Stimulated activated naive CD8-positive, alpha-beta T cell treated with anti-CD3 and anti-CD28 coated beads, Interleukin-15, Interleukin-2, amounts not matched to agents 100 U/mL and 50 U/mL, for 24 hours (primary cell): ENCODE results near the gene DIDO1.
"Not testable (repeated sequence)": the region's sequence is repeated elsewhere in the genome, so short reads cannot be mapped to it uniquely, and the experiment has no call there.

Experiments used
- ATAC-seq: fragments of 150-1000 bp; cut with Tn5 transposase; one replicate; pipeline ENCODE4 v1.10.0; 2021
- DNase-seq: peaks from one replicate; pipeline ENCODE4 v3.0.0; 2021

DIDO1 gene

GRCh38 chr20:62927128-62927705 is 912 bp upstream of the DIDO1 start:
- DNase-seq (no peak), ATAC-seq (no peak)

- DNase-seq (peak; percentile 61), ATAC-seq (no peak)
These were observed 681 bp downstream of the DIDO1 start for GRCh38 chr20:62925420-62926228.

GRCh38 chr20:62925076-62925419 is 1.3 kb downstream of the DIDO1 start:
- DNase-seq = no peak
- no peak for ATAC-seq

GRCh38 chr20:62924442-62925075 is 1.7 kb downstream of the DIDO1 start:
- ATAC-seq = no peak
- no peak for DNase-seq

- DNase-seq (no peak), ATAC-seq (no peak)
These were observed 2.5 kb downstream of the DIDO1 start for GRCh38 chr20:62923669-62924441.

GRCh38 chr20:62923059-62923668 is 3.1 kb downstream of the DIDO1 start:
- not testable (repeated sequence) for ATAC-seq, DNase-seq

- DNase-seq (peak; percentile 54), ATAC-seq (peak; percentile 12)
These were observed 3.8 kb downstream of the DIDO1 start for GRCh38 chr20:62922451-62922921.

- peak; percentile 90 for ATAC-seq
- DNase-seq = peak; percentile 76
These were observed 5.1 kb downstream of the DIDO1 start for GRCh38 chr20:62921119-62921687.

- DNase-seq = no peak
- ATAC-seq = no peak
These were observed 6.2 kb downstream of the DIDO1 start for GRCh38 chr20:62920039-62920645.

- ATAC-seq (peak; percentile 33), DNase-seq (peak; percentile 65)
These were observed 7.5 kb downstream of the DIDO1 start for GRCh38 chr20:62918831-62919230.

GRCh38 chr20:62918147-62918546 is 8.2 kb downstream of the DIDO1 start:
- ATAC-seq (no peak), DNase-seq (peak; percentile 32)

- ATAC-seq (no peak), DNase-seq (no peak)
These were observed 8.6 kb downstream of the DIDO1 start for GRCh38 chr20:62917720-62918119.

GRCh38 chr20:62916703-62917476 is 9.4 kb downstream of the DIDO1 start:
- ATAC-seq = no peak
- DNase-seq = no peak

- ATAC-seq = peak; percentile 37
- DNase-seq = no peak
These were observed 11.3 kb downstream of the DIDO1 start for GRCh38 chr20:62914970-62915457.

- DNase-seq (no peak), ATAC-seq (no peak)
These were observed 11.9 kb downstream of the DIDO1 start for GRCh38 chr20:62914436-62914835.

- ATAC-seq (no peak), DNase-seq (no peak)
These were observed 13.2 kb downstream of the DIDO1 start for GRCh38 chr20:62913043-62913630.

GRCh38 chr20:62911701-62912280 is 14.5 kb downstream of the DIDO1 start:
- no peak for ATAC-seq
- no peak for DNase-seq

- DNase-seq (no peak), ATAC-seq (no peak)
These were observed 15.4 kb downstream of the DIDO1 start for GRCh38 chr20:62910777-62911497.
